GM12878 (cell line): ENCODE results near the gene ACO1. TPM values are rescaled to one million over a fixed set of nuclear protein-coding genes. Genes with fewer than 3 reads are reported as not detected.

Experiments used
- ATAC-seq: fragments of 200-7000 bp; cut with Tn5 transposase; 3 replicates; pipeline ENCODE4 v1.9.1; 2020; ENCODE audit warnings: mild to moderate bottlenecking, moderate library complexity
- BruUV-seq: library from RNA; stranded (reverse); fragments of 400-500 nt; replicated peaks from 2 replicates; lab custom pipeline; 2021; lab: Mats Ljungman, UMichigan
- CTCF ChIA-PET: fragments of 300-600 bp; sonication (Branson Sonifier 250); formaldehyde crosslinking; extraction: SDS; loops from one replicate; lab custom pipeline; 2021; ENCODE audit warnings: inconsistent platforms; lab: Yijun Ruan, JAX
- POLR2A ChIA-PET: fragments of 350-600 bp; formaldehyde crosslinking; extraction: SDS; loops from one replicate; lab custom pipeline; 2021; ENCODE audit warnings: inconsistent platforms; lab: Charles Lee
- RAD21 ChIA-PET: fragments of 300-600 bp; sonication (Branson Sonifier 250); formaldehyde crosslinking; loops from one replicate; lab custom pipeline; 2023; ENCODE audit warnings: antibody characterized with exemption; ENCODE audit not compliant: unreplicated experiment; lab: Charles Lee
- SMC1A ChIA-PET: fragments of 300-600 bp; sonication (Branson Sonifier 250); formaldehyde crosslinking; loops from one replicate; lab custom pipeline; 2023; ENCODE audit not compliant: unreplicated experiment, uncharacterized antibody; lab: Charles Lee
- DNase-seq: peaks from one replicate; pipeline ENCODE4 v3.0.0-alpha.2; 2011; ENCODE audit warnings: low read depth, low spot score
- FAIRE-seq: peaks from 3 replicates; lab custom pipeline; 2011; peaks lifted over from hg19 to GRCh38; lab: Jason Lieb, UNC
- H2AFZ ChIP-seq: 2 replicates; pipeline ENCODE4 v1.6.0; 2011; ENCODE audit warnings: low read depth, low read length, control low read depth; ENCODE audit not compliant: control insufficient read depth
- H3K27ac ChIP-seq: 2 replicates; pipeline ENCODE4 v1.5.1; 2011; ENCODE audit warnings: control low read depth; ENCODE audit not compliant: control insufficient read depth, insufficient read depth
- H3K27me3 ChIP-seq, 2 experiments: replicated peaks in 1 of 2; 2 replicates each; pipeline versions ENCODE4 v1.6.0 to v1.6.1; 2011; ENCODE audit warnings: low read length in 1 of 2; ENCODE audit not compliant: control insufficient read depth in 2 of 2, insufficient read depth in 2 of 2
- H3K36me3 ChIP-seq, 2 experiments: 2 replicates each; pipeline ENCODE4 v1.5.1; 2011; ENCODE audit warnings: low read length in 1 of 2; ENCODE audit not compliant: control insufficient read depth in 2 of 2, insufficient read depth in 2 of 2
- H3K4me1 ChIP-seq: 2 replicates; pipeline ENCODE4 v1.6.1; 2011; ENCODE audit warnings: mild to moderate bottlenecking, low read length, moderate library complexity, mixed read lengths; ENCODE audit not compliant: control insufficient read depth, insufficient read depth
- H3K4me2 ChIP-seq: 2 replicates; pipeline ENCODE4 v1.6.0; 2011; ENCODE audit warnings: control low read depth; ENCODE audit not compliant: control insufficient read depth, insufficient read depth
- H3K4me3 ChIP-seq: fragments of 200-600 bp; sonication (generic); 2 replicates; pipeline ENCODE4 v1.5.1; 2016
- H3K79me2 ChIP-seq: 2 replicates; pipeline ENCODE4 v1.6.0; 2011; ENCODE audit warnings: low read length; ENCODE audit not compliant: control insufficient read depth, insufficient read depth
- H3K9ac ChIP-seq: 2 replicates; pipeline ENCODE4 v1.8.0; 2011; ENCODE audit warnings: low read length, control low read depth, mixed read lengths; ENCODE audit not compliant: control insufficient read depth, insufficient read depth
- H3K9me3 ChIP-seq: replicated peaks from 3 replicates; pipeline ENCODE4 v1.5.1; 2011; ENCODE audit warnings: mild to moderate bottlenecking, low read length; ENCODE audit not compliant: control insufficient read depth, insufficient read depth
- H4K20me1 ChIP-seq: 2 replicates; pipeline ENCODE4 v1.6.0; 2011; ENCODE audit not compliant: control insufficient read depth, insufficient read depth
- BMI1 ChIP-seq: fragments of 450-650 bp; IDR thresholded peaks from 2 replicates; pipeline ENCODE4 v1.6.1; 2016; ENCODE audit warnings: mild to moderate bottlenecking, moderate library complexity, borderline replicate concordance
- CBFB ChIP-seq: IDR thresholded peaks from 2 replicates; pipeline ENCODE4 v1.6.1; 2016; ENCODE audit warnings: antibody characterized with exemption, low read depth
- CHD1 ChIP-seq: IDR thresholded peaks from 2 replicates; pipeline ENCODE4 v1.6.1; 2012; ENCODE audit warnings: low read depth, low read length, improper control_type of control experiment
- CUX1 ChIP-seq: IDR thresholded peaks from 2 replicates; pipeline ENCODE4 v1.6.1; 2012; ENCODE audit warnings: improper control_type of control experiment, low read depth, low read length; ENCODE audit not compliant: insufficient replicate concordance
- EED ChIP-seq: sonication (generic); IDR thresholded peaks from 2 replicates; pipeline ENCODE4 v1.6.1; 2016; ENCODE audit warnings: antibody characterized with exemption, low read depth
- EP300 ChIP-seq, 2 experiments: fragments of 150-350 bp in 1 of 2; IDR thresholded peaks; 2 replicates each; pipeline ENCODE4 v1.6.1; 2011 to 2012; ENCODE audit warnings: low read depth in 2 of 2, low read length in 2 of 2, borderline replicate concordance in 1 of 2, improper control_type of control experiment in 1 of 2, inconsistent platforms in 1 of 2; ENCODE audit not compliant: control insufficient read depth in 1 of 2
- GATAD2B ChIP-seq: fragments of 450-650 bp; conservative IDR thresholded peaks from 2 replicates; pipeline ENCODE4 v1.6.1; 2017; ENCODE audit warnings: low read depth, mild to moderate bottlenecking, moderate library complexity
- HDAC6 ChIP-seq: fragments of 200-600 bp; sonication (generic); IDR thresholded peaks from one replicate; pipeline ENCODE4 v1.8.0; 2017; ENCODE audit warnings: antibody characterized with exemption; ENCODE audit not compliant: unreplicated experiment
- HDGF ChIP-seq: fragments of 450-650 bp; IDR thresholded peaks from 2 replicates; pipeline ENCODE4 v1.6.1; 2016; ENCODE audit warnings: antibody characterized with exemption
- KDM1A ChIP-seq: fragments of 200-600 bp; sonication (generic); IDR thresholded peaks from 2 replicates; pipeline ENCODE4 v1.6.1; 2016; ENCODE audit warnings: borderline replicate concordance
- PAX5 ChIP-seq: IDR thresholded peaks from 2 replicates; pipeline ENCODE4 v1.6.1; 2011; ENCODE audit warnings: low read depth, low read length, borderline replicate concordance
- SKIL ChIP-seq: fragments of 450-650 bp; IDR thresholded peaks from 2 replicates; pipeline ENCODE4 v1.6.1; 2017; ENCODE audit warnings: mild to moderate bottlenecking, low read depth, inconsistent platforms; ENCODE audit not compliant: poor library complexity, severe bottlenecking
- SREBF2 ChIP-seq: IDR thresholded peaks from 2 replicates; pipeline ENCODE4 v1.6.1; 2012; ENCODE audit warnings: mild to moderate bottlenecking, low read length
- ZBED1 ChIP-seq: IDR thresholded peaks from 2 replicates; pipeline ENCODE4 v1.6.1; 2016; ENCODE audit warnings: borderline replicate concordance
- ZNF24 ChIP-seq: fragments of 450-650 bp; IDR thresholded peaks from 2 replicates; pipeline ENCODE4 v1.6.1; 2017; ENCODE audit warnings: antibody characterized with exemption, mild to moderate bottlenecking
- in situ Hi-C: fragments of 300-500 bp; cut with MboI; formaldehyde crosslinking; loops from 9 replicates; pipeline ENCODE4 v1.14.3; 2018; ENCODE audit warnings: mixed read lengths
- intact Hi-C: fragments of 100-400 bp; cut with micrococcal nuclease; formaldehyde crosslinking; loops from one replicate; pipeline ENCODE4 v1.14.2; 2022; ENCODE audit not compliant: unreplicated experiment
- polyA plus RNA-seq, 11 experiments: library from polyadenylated mRNA; depleted of rRNA in 4 of 11; unstranded in 6 of 11; stranded (reverse) in 5 of 11; fragments of >200 nt; fragmentation: Nextera tagmentation in 4 of 11; fragmentation: Illumina TruSeq in 1 of 11; extraction: Ambion mirVana in 4 of 11; extraction: Trizol in 1 of 11; gene quantifications; 1 replicate in 1 of 11; 2 replicates in 10 of 11; pipeline versions ENCODE4 v1.2.1 to v1.2.3, GENCODE V29; 2011 to 2016; ENCODE audit warnings: inconsistent platforms in 2 of 11, missing spikeins in 2 of 11, low read depth in 1 of 11
- total RNA-seq, 4 experiments: library from RNA; depleted of rRNA in 3 of 4; stranded (reverse); fragments of >200 nt in 3 of 4; fragmentation: Illumina TruSeq in 1 of 4; extraction: Trizol in 1 of 4; gene quantifications; 2 replicates each; pipeline versions ENCODE4 v1.2.1 to v1.2.3, GENCODE V29; 2013 to 2021

The ACO1 gene
- total and polyA plus RNA-seq, 10 of the 15 experiments (the other 5 are each of a cell fraction or from before 2014, with no cell fraction given) = 0.21 to 6.5 (median 3.3) TPM

- TF ChIP-seq SKIL = no peak
- no peak for TF ChIP-seq SREBF2
These were observed 28.0 kb downstream of the ACO1 start (continued) for GRCh38 chr9:32412440-32412839.

- Histone ChIP-seq H3K27me3 (no peaks in the 10 kb centered on the region), H3K4me2 (no peak overlapping the region), H3K9ac (no peak overlapping the region), H3K27ac (no peak overlapping the region), H2AFZ (no peak overlapping the region), H3K36me3 (no peaks in the 10 kb centered on the region), H3K4me1 (no peaks in the 10 kb centered on the region), H4K20me1 (no peaks in the 10 kb centered on the region), H3K79me2 (no peaks in the 10 kb centered on the region), H3K9me3 (no peaks in the 10 kb centered on the region), H3K4me3 (no peak overlapping the region)
- ChIA-PET SMC1A (interaction anchor here (1.1 to 1.4 kb wide), 2 partner anchors 34 to 35 kb away, joined by 4 to 6 read pairs; no protein-coding TSS in a partner anchor), CTCF (interaction anchor here (0.6 to 1.7 kb wide), 3 partner anchors 8 to 34 kb away, joined by 3 to 7 read pairs (median 3); no protein-coding TSS in a partner anchor), RAD21 (no interaction called here), POLR2A (no interaction called here)
- intact Hi-C loops = no loop called here
- in situ Hi-C loops = no loop called here
- no TSS peak for BruUV-seq
- FAIRE-seq (no peak), ATAC-seq (no peak), DNase-seq (no peak)
- TF ChIP-seq BMI1 (no peak), PAX5 (no peak), CUX1 (no peak), CBFB (no peak), CHD1 (no peak), KDM1A (no peak), ZNF24 (no peak), EED (no peak), GATAD2B (no peak), HDAC6 (no peak), ZBED1 (no peak), HDGF (no peak), EP300 (IDR thresholded peaks at IDR 0.05; ENCODE audit: borderline replicate concordance in 1 of 2, control insufficient read depth in 1 of 2, low read depth in 2 of 2, low read length in 2 of 2) (no peak)
These were observed 29.0 kb downstream of the ACO1 start for GRCh38 chr9:32413424-32413823.
